ENCODE data around the gene DHRS7. TPM values are rescaled to one million over a fixed set of nuclear protein-coding genes. Genes with fewer than 3 reads are reported as not detected.

DHRS7 gene
- total RNA-seq, 6 experiments from 2014 or later, result 50.0 to 75.0 (median 54.1) TPM

DNA sequence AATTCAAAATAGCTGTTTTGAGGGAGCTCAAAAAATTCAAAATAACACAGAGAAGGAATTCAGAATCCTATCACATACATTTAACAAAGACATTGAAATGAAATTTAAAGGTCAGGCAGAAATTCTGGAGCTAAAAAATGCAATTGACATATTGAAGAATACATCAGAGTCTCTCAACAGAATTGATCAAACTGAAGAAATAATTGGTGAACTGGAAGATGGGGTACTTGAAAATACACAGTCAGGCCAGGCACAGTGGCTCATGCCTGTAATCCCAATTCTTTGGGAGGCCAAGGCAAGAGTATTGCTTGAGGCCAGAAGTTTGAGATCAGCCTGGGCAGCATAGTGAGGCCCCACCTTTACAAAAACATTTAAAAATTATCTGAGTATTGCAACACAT, 34.1 kb upstream of the DHRS7 start:
- no peak overlapping the region for H3K27ac Mint-ChIP-seq
- DNase-seq, result no peak
- H3K36me3 Mint-ChIP-seq (ENCODE audit: low read depth), result peaks cover 6% of the 10 kb centered on the region; the same call in 1 of the 2 replicates
- no peak overlapping the region for H3K4me3 Mint-ChIP-seq
- H3K4me1 Mint-ChIP-seq (ENCODE audit: low read depth), result peaks cover 33% of the 10 kb centered on the region
- no peaks in the 10 kb centered on the region for H3K27me3 Mint-ChIP-seq (ENCODE audit: insufficient read depth)
- no peak for TF ChIP-seq CTCF (IDR thresholded peaks at IDR 0.05)
- H3K9me3 Mint-ChIP-seq, result peaks cover 8% of the 10 kb centered on the region

DNA sequence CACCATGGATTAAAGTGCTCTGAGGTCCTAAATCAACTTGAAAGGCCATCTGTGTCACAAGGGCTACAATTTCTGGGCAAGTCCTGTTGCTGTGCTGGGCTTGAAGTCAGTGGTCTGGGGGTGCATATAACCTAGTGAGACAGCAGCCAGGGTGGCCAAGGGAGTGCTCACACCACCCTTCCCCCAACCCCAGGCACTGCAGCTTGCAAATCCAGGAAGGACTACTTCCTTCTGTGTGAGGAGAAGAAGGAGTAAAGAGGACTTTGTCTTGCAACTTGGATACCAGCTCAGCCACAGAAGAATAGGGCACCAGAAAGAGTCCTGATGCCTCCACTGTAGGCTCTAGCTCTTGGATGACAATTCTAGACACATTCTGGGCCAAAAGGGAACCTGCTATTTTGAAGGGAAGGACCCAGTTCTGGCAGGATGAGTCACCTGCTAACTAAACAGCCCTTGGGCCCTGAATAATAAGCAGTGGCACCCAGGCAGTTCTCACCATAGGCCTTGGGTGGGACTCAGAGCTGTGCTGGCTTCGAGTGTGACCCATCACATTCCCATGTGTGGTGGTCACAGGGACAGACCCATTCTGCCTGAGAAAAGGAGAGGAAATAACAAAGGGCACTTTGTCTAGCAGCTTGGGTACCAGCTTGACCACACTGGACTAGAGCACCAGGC, 32.6 kb upstream of the DHRS7 start:
- H3K4me3 Mint-ChIP-seq, result no peak overlapping the region
- no peak for TF ChIP-seq CTCF (IDR thresholded peaks at IDR 0.05)
- 0 out of 2 replicates have a peak overlapping the region, but pooled peaks have one; percentile 49 for H3K27ac Mint-ChIP-seq
- peaks cover 2% of the 10 kb centered on the region; the same call in 1 of the 2 replicates for H3K27me3 Mint-ChIP-seq (ENCODE audit: insufficient read depth)
- peaks cover 8% of the 10 kb centered on the region for H3K9me3 Mint-ChIP-seq
- peak; percentile 31 for DNase-seq
- H3K36me3 Mint-ChIP-seq (ENCODE audit: low read depth), result peaks cover 6% of the 10 kb centered on the region; the same call in 1 of the 2 replicates
- H3K4me1 Mint-ChIP-seq (ENCODE audit: low read depth), result peaks cover 33% of the 10 kb centered on the region

DNA sequence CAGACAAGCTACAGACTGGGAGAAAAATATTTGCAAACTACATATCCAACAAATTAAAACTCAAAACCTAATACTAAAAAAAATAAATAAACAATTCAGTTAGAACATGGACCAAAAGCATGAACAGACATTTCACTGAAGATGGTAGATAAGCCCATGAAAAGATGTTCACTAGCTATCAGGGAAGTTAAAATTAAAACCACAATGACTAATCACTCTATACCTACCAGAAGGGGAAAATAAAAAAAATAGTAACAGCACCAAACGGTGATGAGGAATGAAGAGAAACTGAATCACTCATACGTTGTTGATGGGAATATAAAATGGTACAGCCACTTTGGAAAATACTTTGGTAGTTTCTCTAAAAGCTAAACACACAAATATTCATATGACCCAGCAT, 31.1 kb upstream of the DHRS7 start:
- peaks cover 33% of the 10 kb centered on the region for H3K4me1 Mint-ChIP-seq (ENCODE audit: low read depth)
- H3K27me3 Mint-ChIP-seq (ENCODE audit: insufficient read depth), result peaks cover 5% of the 10 kb centered on the region
- peaks cover 6% of the 10 kb centered on the region; the same call in 1 of the 2 replicates for H3K36me3 Mint-ChIP-seq (ENCODE audit: low read depth)
- TF ChIP-seq CTCF (IDR thresholded peaks at IDR 0.05), result no peak
- no peak overlapping the region for H3K27ac Mint-ChIP-seq
- peak; percentile 44 for DNase-seq
- H3K4me3 Mint-ChIP-seq, result no peak overlapping the region
- peaks cover 8% of the 10 kb centered on the region for H3K9me3 Mint-ChIP-seq

DNA sequence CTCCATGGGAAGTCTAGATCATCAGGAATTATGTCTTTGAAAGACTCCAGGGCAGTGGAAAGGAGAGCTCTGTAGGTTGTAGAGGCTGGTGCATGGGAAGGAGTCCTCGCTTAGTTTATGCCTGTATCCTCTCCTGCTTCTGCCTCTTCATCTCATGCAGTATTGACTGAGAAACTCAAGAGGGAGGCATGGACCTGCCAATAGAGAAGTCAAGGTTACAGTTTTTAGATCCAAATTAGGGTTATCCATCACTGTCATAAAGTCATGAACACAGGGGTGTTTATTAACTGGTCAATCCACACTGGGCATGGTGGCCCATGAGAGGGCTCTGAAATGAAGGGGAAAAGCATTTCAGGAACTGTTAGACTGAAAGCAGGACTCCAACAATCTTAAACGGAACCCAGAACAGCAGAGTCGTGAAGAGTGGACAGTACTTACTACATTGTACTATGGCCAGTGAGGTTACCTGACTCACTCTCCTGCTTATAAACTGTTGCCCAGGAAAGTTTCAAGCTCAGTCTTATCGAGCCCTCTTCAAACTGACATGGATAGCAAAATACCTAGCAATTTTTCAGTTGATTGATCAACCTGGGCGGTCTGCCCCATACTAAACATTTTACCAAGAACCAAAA, 30.1 kb upstream of the DHRS7 start:
- no peak for DNase-seq
- TF ChIP-seq CTCF (IDR thresholded peaks at IDR 0.05), result no peak
- Mint-ChIP-seq H3K4me1 (ENCODE audit: low read depth) (peaks cover 33% of the 10 kb centered on the region), H3K27me3 (ENCODE audit: insufficient read depth) (peaks cover 5% of the 10 kb centered on the region), H3K27ac (no peak overlapping the region), H3K9me3 (peaks cover 8% of the 10 kb centered on the region), H3K36me3 (ENCODE audit: low read depth) (peaks cover 6% of the 10 kb centered on the region; the same call in 1 of the 2 replicates), H3K4me3 (no peak overlapping the region)

DNA sequence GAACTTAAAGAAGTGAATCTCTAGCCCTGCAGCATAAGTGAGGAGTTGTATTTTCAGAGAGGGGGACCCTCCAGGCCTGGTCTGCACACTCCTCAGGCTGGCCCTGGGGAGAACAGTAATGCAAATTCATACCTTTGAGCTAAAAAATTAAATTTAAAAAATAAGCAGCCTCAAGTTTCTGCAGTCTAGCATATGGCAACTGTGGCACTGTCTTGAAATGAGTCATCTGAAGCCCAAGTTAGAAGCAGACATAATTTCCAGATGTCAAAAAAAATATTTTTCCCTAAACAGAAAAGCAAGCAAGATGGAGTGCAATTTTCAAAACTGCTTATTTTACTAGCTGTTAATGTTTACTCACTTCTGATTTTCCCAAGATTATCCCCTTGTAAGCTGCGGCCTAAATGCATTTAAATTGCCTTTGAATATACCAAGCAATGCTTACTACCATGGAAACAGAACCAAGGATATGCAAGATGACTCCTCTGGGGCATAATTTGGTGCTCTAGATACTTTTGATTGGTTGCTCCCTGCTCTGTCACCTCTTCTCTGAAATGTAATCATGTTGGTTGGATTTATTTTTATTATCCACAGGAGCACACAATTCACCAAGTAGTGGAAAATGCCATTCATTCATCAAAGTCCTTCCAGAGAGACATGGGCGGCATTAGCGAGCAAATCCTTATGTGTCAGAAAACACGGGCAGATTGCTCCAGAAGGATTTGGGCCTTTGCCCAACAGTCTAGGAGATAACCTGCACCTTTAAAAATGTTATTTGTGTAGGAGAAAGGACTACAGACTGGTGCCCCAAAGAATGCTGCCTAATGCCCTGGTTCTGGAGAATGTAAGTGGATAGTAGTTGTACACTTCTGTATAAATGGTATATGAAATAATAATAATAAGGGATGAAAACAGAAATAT, 25.0 kb upstream of the DHRS7 start:
- DNase-seq, result no peak
- TF ChIP-seq CTCF (IDR thresholded peaks at IDR 0.05), result no peak
- Mint-ChIP-seq H3K9me3 (no peaks in the 10 kb centered on the region), H3K36me3 (ENCODE audit: low read depth) (no peaks in the 10 kb centered on the region), H3K27me3 (ENCODE audit: insufficient read depth) (peaks cover 14% of the 10 kb centered on the region), H3K4me3 (no peak overlapping the region), H3K27ac (no peak overlapping the region), H3K4me1 (ENCODE audit: low read depth) (peaks cover 8% of the 10 kb centered on the region; the same call in 1 of the 2 replicates)
